GM18520 (cell line): Measurements from ENCODE around the gene ESR1.
A peak's percentile ranks its signal among the peaks of the same experiment; 100 is the strongest.
"Not testable (repeated sequence)": the region's sequence is repeated elsewhere in the genome, so short reads cannot be mapped to it uniquely, and the experiment has no call there.

ENCODE experiments used
- ATAC-seq: cut with Tn5 transposase; IDR thresholded peaks from one replicate; pipeline ENCODE4 v1.9.1; 2021; ENCODE audit not compliant: unreplicated experiment

ESR1 gene

DNA sequence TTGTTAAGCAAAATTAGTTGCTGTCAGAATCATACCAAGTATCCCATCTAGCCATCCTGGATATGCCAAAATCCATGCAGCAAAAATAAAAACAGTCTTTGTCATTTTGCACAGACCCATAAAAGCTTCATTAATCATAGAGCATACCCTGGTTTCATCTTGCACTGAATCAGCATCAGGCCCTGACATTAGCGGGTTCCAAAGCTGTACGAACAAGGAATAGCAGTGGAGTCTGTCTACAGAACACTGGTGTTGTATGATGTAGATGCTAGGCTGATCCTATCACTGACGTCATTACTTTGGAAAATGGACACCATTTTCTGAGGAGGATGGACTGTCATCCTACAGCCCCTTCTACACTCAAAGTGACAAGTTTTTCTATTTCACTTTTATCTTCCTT, 315.6 kb downstream of the ESR1 start:
- no peak for ATAC-seq

DNA sequence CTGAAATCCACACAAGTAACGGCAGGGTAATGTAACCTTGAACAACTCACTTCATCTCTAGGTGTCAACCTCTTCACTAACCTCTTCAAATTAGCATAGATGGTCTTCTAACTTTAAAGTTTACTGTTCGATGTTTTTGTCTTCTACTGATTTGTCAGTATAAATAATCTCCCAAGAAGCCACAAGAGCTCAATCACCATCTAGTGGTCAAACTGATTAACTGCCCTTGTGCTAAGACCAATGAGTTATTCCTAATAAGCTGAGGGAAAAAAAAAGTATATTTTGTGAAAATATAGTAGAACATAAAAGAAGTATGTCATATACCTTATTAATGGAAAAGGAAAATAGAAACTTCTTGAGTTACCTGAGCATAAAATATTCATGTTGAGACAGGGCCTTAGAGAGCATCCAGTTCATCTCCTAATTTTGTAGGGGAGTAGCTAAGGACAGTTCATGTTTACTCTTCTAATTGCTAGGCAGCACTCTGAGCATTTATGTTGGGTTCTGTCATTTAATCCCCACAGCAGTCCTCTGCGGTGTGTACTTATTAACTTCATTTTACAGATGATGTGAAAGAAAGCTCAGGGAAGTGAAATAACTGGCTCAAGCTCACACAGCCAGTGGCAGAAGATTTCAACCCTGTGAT, 317.1 kb downstream of the ESR1 start:
- peak; percentile 56 for ATAC-seq

DNA sequence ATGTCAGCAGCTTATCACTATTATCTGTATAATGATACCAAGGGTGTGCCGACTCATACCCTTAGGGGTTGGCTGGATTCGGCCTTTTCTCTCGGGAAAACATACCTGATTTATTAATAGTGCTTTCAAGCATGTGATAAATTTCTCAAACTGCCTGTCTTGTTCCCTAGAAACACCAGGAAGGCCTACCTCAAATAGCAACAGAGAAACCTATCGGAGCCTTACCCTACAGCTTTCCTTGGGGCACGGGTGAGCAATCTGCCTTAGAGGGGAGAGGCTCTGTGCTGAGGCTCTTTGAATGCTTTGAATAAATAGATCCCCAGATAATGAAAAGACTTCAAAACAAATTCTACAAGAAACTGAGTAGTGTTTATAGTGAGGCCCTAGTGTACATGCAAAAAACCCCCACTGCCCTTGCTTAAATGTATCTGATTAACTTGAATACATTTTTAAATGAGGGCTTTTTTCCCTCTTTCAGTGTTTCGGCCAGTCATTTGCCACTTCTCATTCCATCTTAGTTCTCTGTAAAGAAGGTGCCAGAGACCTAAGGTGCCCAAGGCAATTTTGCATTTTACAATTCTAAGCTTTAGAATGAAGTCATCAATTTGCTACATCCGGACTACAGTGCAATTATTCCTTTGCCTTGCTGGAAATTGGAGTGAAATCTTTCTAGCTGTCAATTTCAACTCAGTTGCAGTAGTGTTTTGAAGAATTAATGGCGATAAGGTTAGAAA, 320.1 kb downstream of the ESR1 start:
- ATAC-seq: no peak

DNA sequence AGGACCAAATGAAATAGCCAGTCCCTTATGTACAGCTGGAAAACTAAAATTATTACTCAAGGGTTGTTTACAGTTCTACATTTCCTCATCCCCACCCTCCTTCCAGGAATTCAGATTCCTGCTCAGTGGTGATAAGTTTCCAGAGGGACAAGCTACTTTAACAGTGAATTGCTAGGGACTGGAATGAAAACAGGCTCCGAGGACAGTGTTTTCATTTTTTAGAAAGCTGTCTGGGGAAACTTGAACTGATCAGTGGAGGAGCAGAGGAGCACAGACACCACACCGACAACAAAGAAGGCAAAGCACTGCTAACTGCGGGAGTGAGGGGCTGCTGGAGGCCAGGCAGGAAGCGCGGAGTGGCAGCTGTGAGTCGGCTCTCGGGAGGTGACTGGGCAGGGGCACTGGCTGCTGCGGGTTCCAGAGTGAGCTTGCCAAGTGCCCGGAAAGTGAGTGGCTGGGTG, 322.2 kb downstream of the ESR1 start:
- ATAC-seq: no peak

DNA sequence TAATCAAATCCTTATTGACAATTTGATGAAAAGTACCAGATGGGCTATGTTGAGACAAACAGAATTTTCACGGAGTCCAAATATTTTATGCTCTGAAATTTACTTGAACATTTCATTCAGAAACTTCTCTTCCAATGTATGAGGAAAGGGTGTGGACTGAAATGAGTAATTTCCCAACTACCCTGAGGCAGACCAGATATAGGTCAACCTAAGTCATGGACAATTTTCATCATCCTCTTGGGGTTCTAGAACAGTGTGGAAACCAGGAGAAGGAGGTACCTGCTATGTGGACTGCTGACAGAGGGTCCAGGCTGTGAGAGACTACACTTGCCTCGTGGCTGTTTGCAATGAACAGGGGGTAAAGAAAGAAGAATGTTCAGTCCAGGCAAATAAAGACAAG, 323.0 kb downstream of the ESR1 start:
- ATAC-seq: no peak

DNA sequence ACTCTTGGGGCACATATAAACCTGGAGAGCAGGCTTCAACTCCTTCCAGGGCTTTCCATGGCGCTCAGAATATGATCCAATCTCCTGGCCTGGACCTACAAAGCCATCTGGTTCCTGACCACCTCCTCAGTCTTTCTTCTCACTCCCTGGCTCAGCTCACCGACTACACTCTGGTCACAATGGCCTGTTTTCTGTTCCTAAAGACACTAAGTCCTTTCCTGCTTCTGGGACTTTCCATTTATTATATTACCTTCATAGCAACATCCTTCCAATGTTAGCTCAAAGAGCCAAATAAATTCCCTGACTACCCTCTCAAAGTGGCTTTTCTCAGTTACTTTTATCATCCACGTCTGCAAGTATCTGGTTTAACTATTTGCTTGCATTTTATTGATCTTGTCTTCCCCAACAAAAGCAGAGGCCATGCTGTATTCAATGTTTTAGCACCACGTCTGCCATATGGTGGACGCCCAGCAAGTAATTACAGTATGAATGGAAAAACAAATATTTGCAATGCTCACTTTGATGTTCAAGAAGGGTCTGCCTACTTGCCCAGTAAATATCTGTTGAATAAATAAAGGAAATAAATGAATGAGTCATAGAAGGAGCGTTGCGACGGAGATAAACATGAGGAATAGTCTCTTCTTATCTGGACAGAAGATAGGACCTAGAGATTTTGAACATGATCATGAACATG, 328.4 kb downstream of the ESR1 start:
- no peak for ATAC-seq

DNA sequence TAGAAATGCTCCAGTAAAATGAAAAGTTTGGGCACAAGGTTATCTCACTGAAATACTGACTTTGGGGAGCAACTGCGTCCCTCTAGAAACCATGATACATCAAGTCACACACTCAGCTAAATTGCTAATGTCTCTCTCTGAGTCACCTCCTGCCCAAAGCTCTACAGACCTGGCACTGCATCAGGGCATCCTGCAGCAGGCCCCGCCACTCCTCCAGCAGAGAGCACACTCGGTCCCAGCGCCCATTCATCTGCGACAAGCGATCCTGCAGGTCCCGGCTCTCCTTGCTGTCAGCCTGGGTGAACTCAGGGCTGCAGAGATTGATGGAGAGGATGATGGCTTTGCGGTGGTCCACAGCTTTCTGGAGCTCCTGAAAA, 329.0 kb downstream of the ESR1 start:
- no peak for ATAC-seq

DNA sequence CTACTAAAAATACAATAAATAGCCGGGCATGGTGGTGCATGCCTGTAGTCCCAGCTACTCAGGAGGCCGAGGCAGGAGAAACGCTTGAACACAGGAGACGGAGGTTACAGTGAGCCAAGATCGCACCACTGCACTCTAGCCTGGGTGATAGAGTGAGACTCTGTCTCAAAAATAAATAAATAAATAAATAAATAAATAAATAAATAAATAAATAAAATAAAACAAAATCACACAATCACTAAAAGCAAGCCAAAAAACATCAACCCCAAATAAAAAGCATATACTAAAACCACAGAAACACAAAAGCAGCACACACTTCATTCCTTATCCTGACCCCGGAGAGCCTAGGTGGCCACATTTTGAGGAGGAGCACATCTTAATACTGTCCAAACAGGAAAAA, 330.9 kb downstream of the ESR1 start:
- ATAC-seq: not testable (repeated sequence)

DNA sequence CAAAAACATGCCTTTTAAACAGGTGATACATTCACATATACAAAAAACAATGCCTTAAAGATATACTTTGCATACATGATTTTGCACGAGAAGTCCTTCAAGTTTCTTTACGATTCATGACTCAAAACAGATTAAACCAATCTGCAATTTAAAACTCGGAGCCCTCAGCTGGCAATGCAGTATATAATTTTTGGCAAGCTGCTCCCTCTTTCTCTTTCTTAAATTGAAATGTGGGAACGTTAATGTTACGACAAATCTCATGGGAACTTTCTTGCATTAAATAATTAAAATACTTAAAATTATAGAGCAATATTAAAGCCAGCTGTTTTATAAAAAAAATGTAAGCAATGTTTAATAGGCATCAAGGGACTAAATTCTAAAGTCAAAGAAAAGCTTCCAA, 334.6 kb downstream of the ESR1 start:
- ATAC-seq: no peak

DNA sequence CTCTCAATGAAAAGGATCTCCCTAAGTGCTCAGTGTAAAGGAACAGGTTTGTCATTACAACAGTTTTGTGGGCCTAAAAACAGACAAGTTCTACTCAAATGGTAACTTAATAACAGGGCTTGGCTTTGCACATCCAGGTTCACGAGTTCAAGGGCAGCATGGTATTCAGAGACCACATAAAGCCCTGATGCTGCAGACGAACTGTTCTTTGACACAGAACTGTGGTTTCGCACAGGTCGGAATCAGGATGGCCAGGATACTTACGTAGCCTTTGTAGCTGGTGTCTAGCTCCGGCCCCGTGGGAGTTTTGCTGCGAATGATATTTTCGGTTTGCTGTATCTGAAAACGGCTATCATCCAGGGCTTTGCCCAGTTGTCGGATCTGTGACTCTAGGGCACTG, 335.9 kb downstream of the ESR1 start:
- ATAC-seq: no peak

DNA sequence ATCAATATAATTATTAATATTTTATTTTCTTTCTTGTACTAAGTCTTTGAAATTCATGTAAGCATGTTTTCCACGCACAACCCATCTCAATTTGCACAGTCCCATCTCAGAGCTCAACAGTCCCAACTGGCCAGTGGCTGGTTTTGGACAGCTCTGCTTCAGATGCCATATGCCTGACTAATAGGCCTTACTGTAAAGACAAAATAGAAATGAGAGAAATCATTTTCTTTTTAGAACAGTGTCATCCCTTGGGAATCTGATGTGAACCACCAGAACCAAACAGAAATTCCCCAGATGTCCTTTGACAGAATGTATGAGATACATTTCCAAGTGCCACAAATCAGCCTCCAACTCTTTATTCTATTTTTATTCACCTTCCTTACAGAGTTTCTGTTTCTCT, 338.9 kb downstream of the ESR1 start:
- ATAC-seq: no peak

DNA sequence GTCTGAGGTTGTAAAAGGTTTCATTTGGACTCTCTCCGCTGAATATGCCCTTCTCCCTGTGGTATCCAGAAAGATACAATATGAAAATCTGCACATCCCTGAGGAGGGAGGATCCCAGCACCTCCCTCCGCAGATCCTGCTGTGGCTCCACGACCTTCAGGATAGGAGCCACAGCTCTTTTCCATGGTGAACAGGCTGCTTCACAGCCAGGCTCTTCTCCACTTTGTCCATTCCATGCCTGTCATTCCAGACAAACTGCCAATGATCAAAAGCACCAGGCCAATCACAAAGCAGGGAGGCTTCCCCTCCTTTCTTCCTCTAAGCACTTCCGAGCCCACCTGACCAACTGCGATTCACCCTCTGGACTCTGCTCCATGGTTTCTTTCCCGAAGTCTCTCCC, 339.8 kb downstream of the ESR1 start:
- no peak for ATAC-seq

DNA sequence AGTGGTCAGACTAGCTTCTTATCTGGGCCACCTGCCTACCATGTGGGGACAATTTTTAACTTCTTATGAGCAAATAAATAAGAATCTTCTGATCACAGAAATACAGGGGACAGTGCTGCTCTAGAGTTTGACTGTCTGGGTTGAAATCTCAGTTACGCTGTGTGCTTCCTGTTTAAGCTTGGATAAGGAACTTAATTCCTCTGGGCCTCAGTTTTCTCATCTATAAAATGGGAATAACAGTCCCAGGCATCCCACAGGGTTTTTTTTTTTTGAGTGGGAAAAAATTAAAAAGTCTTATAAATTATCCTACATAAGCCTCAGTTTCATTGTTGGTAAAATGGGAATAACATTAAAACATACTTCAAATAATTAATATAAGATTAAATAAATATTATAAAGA, 340.9 kb downstream of the ESR1 start:
- no peak for ATAC-seq

DNA sequence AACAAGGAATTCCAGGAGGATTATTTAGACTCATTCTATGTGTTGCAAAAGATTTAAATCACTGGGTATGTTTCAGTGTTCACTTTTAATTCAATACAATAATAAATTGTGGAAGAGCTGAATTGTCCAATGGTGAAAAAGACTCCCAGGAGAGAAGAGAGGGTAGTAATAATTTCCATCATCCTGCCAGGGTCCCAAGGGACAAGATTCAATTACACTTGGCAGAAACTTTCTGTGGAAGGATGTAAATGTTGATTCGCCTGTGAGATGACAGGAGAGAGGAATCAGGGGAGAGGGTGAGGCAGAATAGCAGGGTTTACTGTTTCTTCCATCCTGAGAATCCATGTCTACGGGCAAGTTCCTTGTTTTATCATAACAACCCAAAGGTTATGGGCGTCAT, 342.7 kb downstream of the ESR1 start:
- ATAC-seq: no peak

DNA sequence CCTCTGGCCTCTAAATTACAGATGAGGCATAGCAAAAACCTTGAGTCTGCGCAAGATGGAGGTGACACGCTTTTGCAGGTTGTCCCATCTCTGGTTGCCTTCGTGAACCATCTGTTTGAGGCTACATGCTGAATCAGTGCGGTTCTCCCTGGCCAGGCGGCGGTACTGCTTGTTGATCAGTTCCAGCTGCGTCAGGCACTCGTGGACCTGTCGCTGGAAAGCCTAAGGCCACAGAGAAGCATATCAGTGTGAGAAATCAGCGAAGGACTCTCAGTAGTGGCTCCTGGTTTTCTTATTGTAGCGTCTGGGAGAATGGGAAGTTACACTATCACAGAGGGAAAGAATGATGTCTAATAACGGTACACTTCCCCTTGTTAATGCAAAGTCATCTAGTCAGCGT, 344.4 kb downstream of the ESR1 start:
- ATAC-seq: no peak

DNA sequence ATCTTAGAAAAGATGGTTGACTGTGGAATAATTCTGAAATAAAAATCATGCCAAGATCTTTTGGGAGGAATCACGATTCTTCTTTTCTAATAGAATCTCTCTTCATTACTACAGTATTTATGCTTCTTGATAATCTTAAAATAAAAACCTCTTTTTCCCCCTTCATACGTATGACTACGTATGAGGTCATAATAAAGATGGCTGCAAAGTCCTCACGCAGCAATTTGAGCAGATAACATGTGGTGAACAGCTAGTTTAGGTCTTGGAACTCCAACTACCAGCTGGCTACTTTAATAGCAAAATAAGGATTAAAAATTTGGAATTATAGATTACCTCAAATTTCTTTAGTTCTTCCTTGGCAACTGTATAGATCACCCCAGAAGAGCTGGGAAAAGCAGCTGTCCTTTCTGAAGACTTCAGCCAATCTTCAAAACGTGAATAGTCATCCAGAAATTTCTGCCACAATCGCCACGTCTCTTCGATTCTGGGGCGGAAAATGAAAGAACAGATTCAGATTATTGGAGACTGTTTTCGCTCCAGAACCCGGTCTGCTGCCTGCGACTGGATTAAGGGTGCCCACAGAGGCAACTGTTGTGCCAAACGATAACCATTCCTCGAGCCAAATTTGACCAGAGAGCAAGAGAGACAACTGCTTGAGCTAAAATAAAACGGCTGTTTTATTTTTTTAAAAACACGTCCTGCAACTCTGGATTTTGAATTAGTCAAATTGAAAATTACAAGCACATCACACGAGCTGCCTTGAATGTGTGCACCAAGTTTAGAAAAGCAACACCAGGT, 347.3 kb downstream of the ESR1 start:
- ATAC-seq: no peak

DNA sequence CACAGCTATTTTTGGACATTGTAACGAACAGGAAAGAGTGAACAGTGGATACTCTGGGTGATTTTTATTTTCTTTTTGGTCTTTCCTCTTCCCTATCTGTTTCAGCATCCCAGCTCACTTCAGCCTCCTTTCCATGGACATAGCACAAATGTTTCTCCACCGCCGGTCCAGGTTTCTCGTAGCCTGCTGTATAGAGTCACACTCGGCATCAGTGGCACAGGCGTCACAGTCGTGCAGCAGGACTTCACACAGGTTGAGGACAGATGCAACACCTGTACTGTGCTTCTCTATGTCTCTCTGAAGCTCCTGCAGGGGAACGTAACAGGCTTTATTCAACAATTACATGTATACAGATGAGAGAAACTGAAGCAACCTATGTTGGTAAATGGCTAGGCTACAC, 348.3 kb downstream of the ESR1 start:
- no peak for ATAC-seq

DNA sequence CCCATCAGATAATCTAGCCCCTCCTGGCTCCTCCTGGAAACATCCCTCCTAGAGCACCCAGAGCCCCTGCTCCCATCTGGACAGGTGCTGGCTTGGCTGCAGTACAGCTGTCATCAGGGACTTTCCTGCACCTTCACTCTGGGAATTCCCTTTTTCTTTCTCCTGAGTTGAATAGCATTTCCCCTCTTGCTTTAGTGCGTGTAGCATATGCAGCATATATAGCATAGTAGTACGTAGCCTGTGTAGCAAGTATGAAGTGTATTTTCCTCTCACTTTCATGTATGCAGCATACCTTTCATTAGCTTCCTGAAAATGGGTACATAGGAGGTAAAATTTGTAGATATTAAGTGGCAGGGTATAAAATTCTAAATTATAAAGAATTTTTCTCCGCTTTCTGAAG, 352.9 kb downstream of the ESR1 start:
- ATAC-seq: peak; percentile 97

DNA sequence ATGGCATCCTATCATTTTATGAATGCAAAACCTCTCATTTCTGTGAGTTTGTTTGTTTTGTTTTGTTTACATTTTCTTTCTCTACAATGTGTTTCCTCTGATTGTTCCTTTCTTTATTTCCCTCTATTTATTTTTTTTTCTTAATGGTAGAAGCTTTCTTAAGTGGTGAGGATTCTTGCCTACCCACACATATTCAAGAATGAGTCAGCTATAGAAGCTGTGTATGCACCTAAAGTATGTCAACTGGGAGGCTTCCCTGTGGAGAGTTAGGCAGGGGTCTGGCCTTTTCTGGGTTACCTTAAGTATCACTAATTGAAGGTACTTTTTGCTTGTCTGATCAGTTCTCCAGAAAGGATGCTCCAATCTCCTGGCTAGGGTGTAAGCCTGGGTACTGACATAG, 354.0 kb downstream of the ESR1 start:
- ATAC-seq: no peak

DNA sequence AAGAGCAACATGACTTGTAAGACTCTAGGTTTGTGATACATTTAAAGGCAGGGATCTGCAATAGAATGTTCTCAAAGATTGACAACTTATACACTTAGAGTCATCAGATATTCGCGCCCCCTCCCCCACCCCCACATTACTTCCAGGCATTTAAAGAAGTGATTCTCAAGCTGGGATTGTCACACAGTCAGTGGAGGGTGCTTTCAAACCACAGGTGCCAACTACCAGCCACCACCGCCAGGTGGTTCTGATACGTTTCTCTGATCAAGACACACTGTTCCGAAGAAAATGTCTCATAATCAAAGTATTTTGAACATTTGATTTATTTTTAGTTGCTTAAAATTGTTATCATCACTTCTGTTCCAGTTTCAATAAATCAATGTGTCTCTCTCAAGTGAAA, 357.5 kb downstream of the ESR1 start:
- ATAC-seq: no peak

DNA sequence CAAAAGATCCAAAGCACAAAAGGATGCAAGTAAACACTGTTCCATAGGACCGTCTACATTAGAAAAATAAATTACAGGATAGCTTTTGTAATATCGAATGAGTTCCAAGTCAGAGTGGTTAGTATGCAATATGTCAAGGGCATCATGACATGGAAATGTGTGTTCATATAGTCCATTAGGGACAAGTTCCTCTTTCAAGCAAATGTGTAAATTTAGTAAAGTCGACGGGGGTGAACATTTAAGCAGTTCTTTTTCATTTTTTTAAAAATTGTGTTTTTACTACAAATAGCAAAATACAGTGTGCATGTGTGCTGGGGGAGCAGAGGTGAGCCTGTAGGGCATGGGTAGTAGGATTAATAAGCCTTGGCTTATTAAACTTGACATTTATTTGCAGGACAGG, 359.0 kb downstream of the ESR1 start:
- ATAC-seq: no peak

DNA sequence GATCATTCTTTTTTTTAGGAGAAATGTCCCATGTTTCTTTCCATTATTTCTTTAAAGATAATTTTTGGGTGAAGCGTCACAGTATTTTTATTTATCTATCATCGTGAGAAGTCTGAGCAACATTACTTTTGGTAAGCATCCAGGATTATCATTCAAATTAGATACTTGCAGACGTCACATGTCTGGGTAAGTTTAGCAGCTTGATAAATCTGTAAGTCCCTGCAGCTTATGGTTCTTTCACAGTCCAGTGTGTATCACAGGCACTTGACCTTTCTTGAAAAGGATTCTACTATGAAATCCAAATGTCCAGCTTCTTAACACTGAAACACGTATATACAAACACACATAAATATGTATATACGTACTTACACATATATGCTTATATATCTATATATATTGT, 359.4 kb downstream of the ESR1 start:
- no peak for ATAC-seq
